AG09319 (cell line): ENCODE measurements around the gene HSPG2.

ENCODE experiments used
- DNase-seq: peaks from one replicate; pipeline ENCODE4 v3.0.0-alpha.2; 2010; ENCODE audit warnings: low read depth; ENCODE audit errors: extremely low read depth
- TF ChIP-seq, protein P1 (sequence below): IDR thresholded peaks from 2 replicates; pipeline ENCODE4 v1.5.1; 2011; ENCODE audit warnings: low read depth, mild to moderate bottlenecking, inconsistent platforms, low read length, moderate library complexity

Gene HSPG2

DNA sequence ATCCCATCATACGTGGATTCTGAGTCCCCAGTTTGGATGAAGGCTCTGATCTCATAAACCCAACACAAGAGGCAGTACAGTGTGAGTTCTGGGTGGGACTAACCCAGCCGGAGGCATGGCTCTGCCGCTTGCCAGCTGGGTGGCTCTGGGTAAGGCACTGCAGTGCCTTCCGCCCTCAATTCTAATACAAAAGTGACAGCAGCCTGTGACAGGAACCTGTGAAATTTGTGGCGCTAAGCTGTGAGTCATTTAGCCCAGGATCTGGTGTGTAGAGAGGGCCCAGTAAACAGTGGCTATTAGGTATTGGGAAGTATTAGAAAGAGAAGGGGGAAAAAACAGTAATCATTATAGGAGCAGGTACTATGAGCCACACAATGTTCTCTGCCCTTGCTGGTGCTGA lies 23.3 kb downstream of the HSPG2 start:
- TF ChIP-seq, protein P1, sequence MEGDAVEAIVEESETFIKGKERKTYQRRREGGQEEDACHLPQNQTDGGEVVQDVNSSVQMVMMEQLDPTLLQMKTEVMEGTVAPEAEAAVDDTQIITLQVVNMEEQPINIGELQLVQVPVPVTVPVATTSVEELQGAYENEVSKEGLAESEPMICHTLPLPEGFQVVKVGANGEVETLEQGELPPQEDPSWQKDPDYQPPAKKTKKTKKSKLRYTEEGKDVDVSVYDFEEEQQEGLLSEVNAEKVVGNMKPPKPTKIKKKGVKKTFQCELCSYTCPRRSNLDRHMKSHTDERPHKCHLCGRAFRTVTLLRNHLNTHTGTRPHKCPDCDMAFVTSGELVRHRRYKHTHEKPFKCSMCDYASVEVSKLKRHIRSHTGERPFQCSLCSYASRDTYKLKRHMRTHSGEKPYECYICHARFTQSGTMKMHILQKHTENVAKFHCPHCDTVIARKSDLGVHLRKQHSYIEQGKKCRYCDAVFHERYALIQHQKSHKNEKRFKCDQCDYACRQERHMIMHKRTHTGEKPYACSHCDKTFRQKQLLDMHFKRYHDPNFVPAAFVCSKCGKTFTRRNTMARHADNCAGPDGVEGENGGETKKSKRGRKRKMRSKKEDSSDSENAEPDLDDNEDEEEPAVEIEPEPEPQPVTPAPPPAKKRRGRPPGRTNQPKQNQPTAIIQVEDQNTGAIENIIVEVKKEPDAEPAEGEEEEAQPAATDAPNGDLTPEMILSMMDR: no peak
- DNase-seq: no peak

DNA sequence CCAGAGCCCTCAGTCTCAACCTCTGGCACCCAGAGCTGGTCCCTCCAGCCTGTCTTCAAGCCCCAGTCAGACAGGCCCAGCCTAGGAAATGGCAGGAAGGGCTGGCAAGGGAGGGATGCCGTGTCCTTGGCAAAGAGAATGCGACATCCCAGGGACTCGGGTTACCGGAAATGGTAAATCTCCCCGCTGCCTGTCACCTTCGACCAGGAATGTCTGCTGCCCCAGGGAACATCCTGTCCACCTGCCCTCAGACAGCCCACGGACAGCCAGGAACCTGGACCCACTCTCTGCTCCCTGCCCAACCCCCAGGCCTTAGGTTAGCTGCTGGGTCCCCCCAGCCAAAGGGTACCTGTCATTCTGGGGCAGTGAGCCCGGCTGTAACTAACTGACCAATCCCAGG lies 23.9 kb downstream of the HSPG2 start:
- no peak for DNase-seq
- TF ChIP-seq, protein P1: no peak

DNA sequence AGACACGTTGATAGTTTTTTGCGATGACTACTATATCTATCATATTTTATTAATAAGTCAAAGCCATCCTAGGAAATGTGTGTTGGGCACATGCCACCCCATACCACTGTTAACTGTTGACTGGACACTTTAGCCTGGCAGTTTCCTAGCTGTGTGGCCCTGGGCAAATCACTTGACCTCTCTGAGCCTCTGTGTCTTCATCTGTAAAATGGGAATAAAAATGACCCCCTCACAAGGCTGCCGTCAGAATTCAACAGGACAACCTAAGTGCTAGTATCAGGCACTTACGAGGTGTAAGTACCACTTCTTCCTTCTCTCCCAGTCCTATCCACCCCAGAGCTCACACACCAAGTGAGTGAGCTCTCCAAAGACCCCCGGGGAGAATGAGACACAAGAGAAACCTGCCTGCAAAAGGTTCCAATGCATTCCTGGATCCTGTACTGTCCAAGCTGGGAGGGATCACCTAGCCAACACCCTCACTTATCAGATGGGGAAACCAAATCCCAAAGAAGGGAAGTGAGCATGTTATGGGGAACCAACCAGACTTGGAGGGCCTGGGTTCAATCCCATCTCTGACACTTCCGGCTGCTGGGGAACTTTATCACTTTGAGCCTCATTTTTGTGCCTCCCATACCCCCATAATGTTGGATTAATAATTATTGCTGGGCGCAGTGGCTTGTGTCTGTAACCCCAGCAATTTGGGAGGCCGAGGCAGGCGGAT lies 24.9 kb downstream of the HSPG2 start:
- TF ChIP-seq, protein P1: no peak
- DNase-seq: no peak

DNA sequence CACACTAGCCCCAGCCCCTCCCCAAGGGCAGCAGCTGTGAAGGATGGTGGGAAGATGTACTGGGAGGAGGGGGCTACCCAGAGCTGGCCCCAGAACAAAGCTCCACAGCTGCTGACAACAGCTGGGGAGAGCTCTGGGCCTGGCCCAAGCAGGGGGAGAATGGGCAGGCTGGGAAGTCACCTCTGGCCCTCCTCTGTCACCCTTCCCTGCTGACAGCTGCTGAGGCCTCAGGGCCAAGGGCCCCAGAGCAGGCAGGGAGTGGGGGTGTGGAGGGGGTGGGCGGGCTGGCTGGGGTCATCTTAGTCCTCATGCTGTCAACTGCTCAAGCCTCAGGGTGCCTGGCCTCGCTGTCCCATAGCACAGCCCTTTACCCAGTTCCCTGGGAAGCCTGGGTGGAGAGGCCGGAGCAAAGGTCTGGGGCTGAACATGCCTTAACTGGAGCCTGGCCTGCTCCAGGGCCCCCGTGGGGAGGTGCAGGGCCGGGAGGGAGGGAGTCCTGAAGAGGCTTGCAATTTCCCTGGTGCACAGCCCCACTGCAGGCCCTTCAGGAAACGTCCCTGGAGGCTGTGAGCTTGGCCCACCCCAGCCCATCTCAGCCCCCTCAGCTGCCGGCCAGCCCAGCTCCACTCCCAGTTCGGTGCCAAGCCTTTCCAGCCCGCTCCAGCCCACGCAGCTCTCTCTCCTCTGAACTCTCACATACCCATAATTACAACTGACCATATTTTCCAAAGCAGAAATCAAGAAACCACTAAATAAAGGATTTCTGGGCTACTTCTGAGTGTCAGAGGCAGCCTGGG lies 25.7 kb downstream of the HSPG2 start:
- no peak for DNase-seq
- TF ChIP-seq, protein P1: no peak

DNA sequence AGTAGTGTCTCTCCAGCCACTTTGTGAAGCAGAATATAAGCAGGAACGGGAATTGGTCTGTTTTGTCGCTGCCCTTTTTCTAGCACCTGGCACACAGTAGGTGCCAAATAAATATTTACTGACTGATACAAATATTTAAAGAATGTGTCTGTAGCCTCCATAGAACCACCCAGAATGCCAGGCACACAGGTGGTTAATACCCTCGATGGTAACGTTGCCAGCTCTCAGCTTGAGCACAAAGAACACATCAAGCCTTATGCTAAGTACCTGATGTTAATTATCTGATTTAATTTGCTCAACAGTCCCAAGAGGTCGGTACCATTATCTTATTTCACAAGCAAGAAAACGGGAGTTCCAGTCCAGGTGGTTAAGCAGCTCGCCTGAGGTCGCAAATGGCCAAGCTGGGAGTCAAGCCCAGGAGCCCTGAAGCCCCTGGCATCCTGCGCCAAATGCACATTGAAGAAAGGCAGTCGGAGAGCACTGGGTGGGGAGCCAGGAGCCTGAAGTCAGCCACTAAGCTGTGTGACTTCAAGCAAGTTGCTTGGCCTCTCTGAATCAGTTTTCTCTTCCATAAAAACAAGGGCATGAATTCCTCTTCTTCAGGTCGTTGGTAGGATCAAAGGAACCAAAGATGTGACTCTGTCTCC lies 26.4 kb downstream of the HSPG2 start:
- no peak for DNase-seq
- TF ChIP-seq, protein P1: no peak

DNA sequence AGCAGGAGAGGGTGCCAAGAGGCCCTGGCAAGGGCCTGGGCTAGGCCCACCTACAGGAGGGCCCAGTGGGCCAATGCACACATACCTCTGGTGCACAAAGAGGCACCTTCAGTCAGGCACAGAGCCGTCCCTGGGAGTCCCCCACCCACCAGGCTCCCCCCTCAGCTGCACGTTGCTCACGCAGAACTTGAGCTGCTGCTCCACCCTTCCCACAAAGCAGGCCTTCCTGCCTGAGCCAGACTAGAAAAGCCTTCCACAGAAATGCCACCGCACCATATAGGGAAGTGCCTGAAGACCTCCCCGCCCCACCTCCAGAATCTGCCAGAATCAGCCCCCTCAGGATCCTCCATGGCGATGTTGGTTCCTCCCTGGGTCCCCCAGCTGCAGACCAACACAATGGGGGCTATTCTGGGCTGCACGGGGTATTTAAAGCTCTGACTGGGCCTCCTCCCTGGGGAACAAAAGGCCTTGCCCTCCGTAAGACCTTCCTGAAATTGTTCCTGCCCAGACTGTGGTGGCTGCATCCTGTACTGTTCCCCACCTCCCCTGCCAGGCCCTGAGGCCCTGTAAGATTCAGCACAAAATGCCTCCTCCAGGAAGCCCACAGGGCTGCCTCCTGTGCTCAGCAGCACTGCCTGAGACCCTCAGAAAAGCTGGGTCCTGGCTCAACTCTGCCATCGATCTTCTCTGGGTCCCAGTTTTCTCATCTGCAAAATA lies 27.2 kb downstream of the HSPG2 start:
- no peak for DNase-seq
- TF ChIP-seq, protein P1: no peak
